B cell (primary cell): ENCODE measurements around the gene SPPL2C.

Experiments used
- EZH2 ChIP-seq: IDR thresholded peaks from 2 replicates; pipeline ENCODE4 v1.6.1; 2012; ENCODE audit warnings: borderline replicate concordance, low read depth, mild to moderate bottlenecking, moderate library complexity, low read length; ENCODE audit not compliant: insufficient read depth, poor library complexity, severe bottlenecking
- TF ChIP-seq, protein P1 (sequence below): fragments of 200-600 bp; IDR thresholded peaks from one replicate; pipeline ENCODE4 v1.8.0; 2022; ENCODE audit warnings: antibody characterized with exemption, mild to moderate bottlenecking

DNA sequence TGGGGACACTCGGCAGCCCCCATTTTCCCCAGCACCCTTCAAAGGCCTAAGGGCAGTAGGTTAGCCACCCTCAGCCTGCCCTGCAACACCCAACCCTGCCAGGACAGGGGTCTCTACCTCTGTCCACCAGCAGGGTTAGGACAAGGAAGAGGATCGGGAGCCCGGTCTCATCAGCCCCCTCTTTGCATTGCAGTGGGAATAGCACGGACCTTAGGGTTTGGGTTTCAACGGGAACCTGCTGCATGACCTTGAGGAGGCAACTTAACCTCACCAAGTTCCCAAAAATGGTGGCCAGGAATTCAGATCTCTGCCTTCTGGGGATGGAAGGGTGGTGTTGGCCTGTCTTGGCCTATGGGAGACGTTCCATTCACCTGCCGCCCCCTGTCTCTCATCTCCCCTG lies 20.2 kb upstream of the SPPL2C start:
- TF ChIP-seq, protein P1, sequence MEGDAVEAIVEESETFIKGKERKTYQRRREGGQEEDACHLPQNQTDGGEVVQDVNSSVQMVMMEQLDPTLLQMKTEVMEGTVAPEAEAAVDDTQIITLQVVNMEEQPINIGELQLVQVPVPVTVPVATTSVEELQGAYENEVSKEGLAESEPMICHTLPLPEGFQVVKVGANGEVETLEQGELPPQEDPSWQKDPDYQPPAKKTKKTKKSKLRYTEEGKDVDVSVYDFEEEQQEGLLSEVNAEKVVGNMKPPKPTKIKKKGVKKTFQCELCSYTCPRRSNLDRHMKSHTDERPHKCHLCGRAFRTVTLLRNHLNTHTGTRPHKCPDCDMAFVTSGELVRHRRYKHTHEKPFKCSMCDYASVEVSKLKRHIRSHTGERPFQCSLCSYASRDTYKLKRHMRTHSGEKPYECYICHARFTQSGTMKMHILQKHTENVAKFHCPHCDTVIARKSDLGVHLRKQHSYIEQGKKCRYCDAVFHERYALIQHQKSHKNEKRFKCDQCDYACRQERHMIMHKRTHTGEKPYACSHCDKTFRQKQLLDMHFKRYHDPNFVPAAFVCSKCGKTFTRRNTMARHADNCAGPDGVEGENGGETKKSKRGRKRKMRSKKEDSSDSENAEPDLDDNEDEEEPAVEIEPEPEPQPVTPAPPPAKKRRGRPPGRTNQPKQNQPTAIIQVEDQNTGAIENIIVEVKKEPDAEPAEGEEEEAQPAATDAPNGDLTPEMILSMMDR = no peak
- no peak for TF ChIP-seq EZH2
